NOMO-1 (cell line): ENCODE data around the gene IGSF23.

ENCODE experiments used
- DNase-seq, 2 experiments: peaks; one replicate each; lab custom pipeline; 2025; ENCODE audit not compliant: unreplicated experiment in 2 of 2; lab: John Stamatoyannopoulos, UW

Gene IGSF23, protein sequence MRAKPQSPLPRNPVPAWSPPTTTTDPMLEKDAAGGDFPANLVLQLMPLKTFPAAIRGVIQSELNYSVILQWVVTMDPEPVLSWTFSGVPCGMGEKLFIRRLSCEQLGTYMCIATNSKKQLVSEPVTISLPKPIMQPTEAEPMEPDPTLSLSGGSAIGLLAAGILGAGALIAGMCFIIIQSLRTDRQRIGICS

DNA sequence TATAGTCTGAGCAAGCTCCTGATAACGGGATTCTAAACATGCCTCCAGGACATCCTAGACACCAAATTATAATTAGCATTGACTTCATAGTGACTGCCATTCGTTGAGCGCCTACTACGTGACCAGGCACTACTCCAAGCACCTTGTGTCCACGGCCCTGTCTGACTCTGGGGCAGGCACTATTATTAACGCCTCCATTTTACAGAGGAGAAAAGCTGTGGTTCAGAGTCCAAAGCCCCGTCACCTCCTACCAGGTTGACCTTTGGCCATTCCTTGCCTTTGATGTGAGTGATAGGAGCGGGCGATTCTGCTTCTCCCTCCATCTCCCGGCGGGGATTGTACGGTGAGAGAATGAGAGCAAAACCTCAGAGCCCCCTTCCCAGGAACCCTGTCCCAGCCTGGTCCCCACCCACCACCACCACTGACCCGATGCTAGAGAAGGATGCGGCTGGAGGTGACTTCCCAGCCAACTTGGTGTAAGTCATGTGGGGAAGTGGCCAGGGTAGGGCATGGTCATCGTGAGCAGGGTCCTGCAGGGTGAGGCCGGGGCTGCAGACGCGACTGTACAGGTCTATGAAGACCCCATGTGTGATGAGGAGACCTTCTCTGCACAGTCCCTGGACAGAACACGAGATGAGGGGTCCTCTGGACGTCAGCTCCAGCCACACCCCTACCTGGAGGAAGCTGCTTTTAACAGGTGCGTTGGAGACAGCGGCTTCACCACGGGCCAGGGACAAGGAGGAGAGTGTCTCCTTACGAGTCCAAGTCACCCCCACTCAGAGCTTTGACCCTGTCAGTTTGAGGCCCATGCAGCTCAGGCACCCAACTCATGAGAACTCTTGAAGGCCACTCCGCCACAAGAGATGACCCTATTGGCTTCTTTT lies at the start of gene IGSF23:
IGSF23 (plus strand) TSS at position 269 of the 884 bp plus-strand sequence; CDS start at position 352, 83 bp downstream.
- DNase-seq = no peak

DNA sequence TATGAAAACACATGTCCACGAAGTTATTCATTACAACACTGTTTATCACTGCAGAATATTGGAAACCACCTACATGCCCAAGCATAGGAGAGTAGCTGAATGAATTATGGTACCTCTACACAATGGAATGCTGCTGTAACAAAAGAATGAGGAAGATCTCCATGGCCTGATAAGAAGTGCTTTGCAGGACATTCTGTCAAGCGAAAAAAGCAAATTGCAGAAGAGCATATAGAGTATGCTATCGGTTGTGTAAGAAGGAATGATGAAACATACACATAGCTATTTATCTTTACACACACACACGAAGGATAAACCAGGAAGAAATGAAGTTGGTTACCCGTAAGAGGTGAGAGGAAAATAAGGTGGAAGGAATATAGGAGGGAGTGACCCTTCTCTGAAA lies 46.4 kb upstream of the IGSF23 start:
- DNase-seq = peak in 1 of 2 experiments; percentile 21

DNA sequence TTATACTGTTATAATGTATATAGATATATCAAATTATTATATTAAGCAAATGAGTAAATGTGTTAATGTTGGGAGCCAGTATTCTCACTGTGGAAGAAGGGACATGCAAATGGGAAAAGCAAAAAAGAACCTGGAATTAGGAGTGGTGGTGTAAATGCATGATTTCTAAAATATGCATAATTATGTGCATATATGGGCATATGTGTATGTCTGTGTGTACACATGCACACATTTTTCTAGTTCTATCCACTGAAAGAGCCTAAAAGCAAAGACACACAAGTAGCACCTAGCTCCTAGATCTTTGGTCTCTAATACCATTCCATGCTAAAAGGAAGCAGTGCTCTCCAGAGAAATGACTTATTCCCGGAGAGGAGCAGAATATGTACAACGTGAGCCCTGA lies 45.6 kb upstream of the IGSF23 start:
- no peak for DNase-seq

DNA sequence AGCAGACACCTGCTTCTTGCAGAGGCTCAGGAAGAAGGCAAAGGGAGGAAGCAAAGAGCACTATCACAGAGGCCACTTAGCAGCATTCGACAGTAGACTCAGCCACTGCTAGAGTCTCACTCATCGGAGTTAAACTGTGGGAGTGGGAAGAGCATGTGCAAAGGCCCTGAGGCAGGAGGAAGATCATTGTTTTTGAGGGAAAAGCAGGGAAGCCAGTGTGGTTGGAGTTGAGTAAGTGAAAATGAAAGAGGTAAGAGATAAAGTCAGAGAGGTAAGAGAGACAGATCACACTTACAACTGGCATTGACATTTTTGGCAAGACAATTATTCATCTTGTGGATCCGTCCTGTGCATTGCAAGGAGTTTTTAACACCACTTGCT lies 42.8 kb upstream of the IGSF23 start:
- no peak for DNase-seq

DNA sequence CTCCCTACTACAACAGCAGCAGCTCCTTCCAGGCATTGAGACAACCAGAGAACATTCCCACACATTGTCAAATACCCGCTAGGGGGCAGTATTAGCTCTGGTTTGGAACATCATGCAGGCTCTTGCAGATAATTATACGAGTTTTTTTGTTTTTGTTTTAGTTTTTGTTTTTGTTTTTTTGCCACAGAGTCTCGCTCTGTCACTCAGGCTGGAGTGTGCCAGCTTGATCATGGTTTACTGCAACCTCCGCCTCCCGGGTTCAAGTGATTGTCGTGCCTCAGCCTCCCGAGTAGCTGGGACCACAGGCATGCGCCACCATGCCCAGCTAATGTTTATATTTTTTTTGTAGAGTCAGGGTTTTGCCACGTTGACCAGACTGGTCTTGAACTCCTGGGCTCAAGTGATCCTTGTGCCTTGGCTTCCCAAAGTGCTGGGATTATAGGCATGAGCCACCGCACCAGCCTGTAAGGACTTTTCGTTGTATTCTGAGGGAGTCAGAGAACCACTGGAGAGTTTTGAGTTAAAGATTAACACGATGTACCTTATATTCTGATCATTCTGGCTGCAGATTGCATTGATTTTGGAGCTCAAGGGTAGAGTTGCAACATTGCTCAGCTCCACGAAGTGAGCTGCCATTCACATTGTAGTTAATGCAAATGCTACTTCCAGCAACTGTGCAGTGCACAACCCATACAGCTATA lies 42.2 kb upstream of the IGSF23 start:
- peak; percentile 13 to 59 for DNase-seq

DNA sequence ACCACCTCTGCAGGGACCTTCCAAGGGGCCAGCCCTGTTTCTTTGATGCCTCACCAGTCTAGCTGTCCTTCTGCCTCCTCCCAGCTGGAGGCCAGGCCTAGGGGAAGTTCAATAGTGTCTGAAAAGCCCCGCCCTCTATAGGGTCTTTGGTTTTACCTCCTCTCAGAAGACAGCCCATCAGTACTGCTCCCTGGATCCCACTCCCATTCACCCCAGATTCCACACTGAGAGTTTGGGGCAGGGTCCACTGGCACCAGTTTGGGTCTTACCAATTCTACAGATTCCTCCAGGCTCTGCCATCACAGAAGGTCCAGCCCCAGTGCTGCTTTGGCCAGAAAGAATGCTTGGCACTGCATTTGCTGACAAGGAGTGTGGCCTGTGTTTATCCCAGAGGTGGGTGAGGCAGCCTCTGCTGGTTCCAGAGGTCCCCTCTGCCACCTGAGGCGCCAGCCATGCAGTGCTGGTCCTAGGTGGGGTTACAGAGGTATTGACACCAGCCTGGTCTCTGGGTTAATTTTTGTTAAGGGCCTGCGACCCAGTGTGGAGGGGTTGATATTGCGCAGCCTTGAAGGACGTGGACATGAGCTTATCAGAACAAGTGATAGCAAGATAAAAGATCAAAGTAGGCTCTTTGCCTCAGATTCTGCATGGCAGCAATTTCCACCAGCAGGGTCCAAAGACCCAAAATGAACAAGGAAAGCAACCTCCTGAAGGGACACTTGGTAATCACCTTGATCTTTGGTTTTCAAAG lies 41.4 kb upstream of the IGSF23 start:
- DNase-seq = no peak

DNA sequence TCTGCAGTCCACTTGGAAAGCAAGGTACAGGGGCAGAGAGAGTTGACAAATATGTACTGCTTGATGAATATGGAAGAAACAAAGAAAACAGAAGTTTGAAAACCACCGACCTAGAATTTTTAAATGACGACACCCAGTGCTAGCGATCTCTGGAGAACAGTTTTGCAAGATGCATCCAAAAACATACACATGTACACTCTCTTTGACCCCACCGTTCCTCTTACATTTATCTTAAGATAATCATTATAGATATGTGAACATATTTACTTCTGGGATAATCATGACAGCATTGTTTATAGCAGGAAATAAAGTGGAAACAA lies 40.8 kb upstream of the IGSF23 start:
- DNase-seq = peak in 1 of 2 experiments; percentile 3

DNA sequence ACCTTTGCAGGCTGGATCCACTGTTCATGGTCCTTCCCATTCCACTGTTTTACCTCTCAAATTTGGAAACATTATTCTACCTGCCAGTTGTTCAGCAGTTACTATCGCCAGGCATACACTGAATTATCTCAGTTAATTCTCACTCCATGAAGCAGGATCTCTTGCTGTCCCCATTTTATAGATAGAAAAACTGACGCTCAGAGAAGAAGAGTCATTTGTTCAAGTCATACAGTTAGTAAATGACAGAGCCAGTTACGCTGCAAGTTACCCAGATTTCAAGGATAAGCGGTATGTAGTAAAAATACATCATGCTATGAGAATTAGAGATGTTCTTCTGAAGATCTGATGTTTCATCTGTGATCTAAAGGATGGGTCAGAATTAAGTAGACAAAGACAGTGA lies 40.2 kb upstream of the IGSF23 start:
- no peak for DNase-seq

DNA sequence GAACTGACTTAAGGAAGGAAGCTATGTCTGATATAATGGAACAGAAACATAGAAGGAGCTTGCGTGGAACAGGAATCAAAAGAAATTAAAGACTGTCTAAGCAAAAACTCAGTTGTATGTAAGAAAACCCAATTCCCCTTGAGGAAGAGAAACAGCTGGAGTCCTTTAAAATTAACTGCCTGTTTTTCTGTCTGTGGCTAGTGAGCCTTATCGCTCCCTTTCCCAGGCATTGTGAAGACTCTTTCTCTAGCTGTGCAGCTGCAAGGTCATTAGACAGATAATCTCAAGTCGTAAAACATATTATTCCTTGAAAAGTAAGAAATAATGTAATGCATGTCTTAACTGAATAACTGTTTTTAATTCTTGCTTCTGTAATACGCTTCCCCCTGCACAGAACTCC lies 39.7 kb upstream of the IGSF23 start:
- DNase-seq = no peak

DNA sequence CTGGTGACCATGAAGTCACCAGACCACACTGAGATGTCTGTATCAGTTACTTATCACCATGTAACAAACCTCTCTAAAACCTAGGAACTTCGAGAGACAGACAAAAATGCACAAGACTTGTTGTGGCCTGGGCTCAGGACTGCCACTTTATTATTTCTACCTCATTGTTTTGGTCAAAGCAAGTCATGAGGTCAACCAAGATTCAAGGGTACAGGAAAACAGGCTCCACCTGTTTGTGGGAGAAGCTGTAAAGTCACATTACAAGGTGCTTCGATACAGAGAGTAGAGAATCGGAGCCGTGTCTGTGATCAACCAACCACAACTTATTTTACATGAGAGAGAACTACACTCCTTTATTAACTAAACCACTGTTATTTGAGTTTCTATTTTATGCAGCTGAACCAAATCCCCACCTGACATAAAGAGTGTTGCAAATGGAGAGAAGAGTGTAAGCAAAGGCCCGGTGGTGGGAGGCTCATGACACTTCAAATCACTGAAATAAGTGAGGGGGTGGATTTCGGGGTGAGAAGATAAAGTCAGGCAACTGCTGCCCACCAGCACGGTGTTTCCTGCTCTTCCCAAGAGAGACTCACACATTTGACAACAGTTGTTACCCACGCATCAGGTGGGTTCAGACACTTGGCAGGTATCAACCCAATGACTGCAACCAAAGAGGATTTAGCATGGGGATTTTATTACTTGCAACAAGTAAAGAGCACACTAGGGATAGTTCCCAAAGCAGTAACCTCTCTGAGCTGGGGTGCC lies 39.0 kb upstream of the IGSF23 start:
- no peak for DNase-seq

DNA sequence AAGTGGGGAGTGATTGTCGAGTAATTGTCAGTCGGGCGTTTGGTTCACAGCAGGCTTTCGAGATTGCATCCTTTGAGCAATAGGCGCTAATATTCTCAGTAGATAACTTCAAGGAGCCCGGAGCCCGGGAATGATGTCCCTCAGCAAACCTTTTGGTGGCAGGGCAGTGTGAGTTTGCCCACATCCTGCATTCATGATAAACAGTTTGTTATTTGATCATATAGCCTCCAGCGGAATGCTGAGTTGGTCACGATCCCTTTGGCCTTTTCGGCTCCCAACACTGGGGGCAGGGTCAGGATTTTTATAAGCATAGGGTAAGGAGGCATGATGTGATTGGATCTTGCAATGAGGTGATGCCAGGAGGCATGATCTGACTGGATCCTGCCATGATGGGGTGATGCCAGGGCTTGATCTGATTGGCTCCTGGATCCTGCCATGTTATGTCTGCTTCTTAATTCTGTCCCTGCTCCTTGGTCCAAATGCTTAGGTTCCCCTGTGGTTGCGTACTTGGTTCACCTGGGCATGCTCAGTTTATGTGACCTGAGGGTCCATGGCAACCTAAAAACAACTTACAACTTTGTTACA lies 38.2 kb upstream of the IGSF23 start:
- DNase-seq = no peak

DNA sequence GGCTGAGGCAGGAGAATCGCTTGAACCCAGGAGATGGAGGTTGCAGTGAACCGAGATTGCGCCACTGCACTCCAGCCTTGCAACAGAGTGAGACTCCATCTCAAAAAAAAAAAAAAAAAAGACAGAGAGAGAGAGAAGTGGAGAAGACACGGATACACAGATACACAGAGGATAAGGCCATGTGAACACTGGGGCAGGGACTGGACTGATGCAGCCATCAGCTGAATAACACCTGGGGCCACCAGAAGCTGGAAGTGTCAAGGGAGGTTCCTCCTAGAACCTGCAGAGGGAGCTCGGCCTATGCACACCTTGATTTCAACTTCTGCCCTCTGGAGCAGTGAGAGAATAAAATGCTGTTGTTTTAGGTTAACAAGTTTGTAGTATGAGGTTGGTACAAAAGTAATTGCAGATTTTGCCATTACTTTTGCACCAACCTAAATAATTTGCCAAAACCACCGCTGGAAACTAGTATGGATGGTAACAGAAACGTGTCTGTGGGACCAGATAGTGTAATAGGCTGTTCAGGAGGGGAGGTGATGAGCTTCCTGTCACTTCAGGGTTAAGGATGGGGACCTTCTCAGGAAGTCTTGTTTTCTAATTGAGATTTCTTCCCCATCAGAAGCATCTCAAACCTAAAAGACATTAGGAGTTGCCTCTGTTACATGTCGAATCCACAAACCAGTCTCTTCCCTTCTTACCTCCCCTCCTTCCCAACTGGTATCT lies 36.4 kb upstream of the IGSF23 start:
- peak; percentile 28 to 35 for DNase-seq

DNA sequence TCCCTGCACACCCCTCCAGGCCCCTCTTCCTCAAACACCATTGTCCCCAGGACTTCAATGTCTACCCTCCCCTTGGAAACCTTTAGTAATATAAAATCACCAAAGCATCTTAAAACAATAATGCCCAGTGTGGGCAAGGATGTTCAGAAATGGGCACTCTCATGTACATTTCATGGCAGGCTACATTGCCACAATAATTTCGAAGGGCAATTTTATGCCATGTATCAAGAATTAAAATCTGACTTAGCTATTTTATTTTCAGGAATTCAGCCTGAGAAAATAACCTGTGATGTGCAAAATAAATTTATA lies 35.8 kb upstream of the IGSF23 start:
- DNase-seq = no peak

DNA sequence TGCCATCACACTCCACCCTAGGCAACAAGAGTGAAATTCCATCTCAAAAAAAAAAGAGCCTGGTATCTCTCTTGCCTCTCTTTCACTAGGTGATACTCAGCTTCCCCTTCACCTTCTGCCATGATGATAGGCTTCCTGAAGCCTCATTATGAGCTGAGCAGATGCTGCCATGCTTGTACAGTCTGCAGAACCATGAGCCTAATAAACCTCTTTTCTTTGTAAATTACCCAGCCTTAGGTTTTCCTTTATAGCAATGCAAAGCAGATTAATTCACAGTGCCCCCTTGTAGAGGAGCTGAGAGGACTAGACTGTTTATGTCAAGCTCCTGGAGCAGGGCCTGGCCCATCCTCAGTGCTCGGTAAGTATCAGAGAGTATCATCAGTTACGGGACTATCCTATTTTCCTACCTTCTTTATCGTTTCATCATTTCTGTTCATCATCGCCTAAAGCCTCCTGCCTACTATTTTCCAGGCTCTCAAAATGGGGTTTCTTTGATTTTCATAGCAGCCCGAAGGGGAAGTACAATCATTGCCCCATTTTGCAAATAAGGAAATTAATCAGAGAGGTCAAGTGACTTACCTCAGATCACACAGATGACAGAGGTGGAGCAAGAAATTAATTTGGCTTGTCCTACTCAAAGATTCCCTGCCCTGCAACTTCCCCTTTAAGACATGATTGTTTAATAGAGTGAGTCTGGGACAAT lies 33.5 kb upstream of the IGSF23 start:
- DNase-seq = no peak

DNA sequence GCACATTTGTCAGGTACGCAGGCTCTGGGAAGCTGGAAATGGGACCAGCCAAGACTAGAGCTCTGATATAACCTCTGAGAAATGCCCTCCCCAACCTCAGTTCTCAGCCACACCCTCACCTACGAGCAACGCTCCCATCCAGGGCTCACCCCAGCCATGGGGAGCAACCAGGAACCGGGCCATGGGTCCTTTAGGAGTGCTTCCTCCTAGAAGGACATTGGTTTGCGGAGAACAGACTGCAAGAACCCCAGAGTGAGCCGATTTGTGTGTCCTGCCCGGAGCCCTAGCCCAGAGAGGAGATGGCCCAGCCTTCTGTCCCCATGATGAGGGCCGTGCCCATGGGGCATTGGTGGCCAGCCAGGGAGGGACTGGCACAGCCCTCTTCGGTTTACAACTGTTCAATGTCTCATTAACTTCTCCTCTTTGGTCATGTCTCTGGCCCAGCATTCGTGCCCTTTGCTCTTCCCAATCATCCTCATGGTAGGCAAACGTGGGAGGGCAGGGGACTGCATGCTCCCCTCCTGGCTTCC lies 32.9 kb upstream of the IGSF23 start:
- DNase-seq = no peak

DNA sequence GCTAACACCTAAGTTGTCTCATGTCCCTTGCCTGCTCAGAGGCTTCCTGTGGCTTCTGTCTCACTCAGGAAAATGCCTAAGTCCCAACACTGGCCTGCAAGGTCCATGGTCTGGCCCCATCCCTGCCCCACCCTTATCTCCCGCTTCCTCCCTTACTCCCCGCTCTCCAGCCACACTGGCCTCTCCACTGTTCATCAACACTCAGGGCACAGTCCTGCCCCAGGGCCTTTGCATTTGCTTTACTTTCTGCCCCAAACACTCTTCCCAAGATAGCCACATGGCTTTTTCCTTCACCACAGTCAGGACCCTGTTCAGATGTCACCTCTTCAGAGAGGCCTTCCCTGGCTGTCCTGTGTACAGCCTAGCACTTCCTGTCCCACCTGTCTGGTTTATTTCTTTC lies 32.1 kb upstream of the IGSF23 start:
- DNase-seq = no peak

DNA sequence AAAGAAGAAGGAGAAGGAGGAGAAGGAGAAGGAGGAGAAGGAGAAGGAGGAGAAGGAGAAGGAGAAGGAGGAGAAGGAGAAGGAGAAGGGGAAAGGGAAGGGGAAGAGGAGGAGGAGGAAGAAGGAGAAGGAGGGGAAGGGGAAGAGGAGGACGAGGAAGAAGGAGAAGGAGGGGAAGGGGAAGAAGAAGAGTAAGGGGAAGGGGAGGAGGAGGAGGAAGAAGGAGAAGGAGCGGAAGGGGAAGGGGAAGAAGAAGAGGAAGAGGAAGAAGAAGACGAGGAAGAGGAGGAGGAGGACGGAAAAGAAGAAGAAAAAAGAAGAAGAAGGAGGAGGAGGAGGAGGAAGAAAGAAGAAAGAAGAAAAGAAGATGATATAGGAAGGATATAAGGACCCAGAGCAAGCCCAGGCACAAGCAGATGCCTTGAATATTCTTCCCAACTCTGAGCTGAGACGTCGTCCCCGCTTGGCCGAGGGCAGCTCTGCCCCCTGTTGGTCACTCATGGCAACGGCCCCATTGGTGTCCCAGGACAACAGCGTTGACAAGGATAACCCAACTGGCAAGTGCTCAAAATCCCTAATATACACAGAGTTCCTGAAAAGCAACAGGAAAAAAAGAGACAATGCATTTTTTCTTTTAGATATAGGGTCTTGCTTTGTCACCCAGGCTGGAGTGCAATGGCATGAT lies 30.6 kb upstream of the IGSF23 start:
- DNase-seq = no peak
